K562 (cell line): ENCODE measurements around the gene AK5. TPM values are rescaled to one million over a fixed set of nuclear protein-coding genes. Genes with fewer than 3 reads are reported as not detected.

Experiments
- ATAC-seq: fragments of 200-7000 bp; cut with Tn5 transposase; 3 replicates; pipeline ENCODE4 v1.9.1; 2020; ENCODE audit warnings: moderate library complexity
- BruUV-seq: library from RNA; stranded (reverse); fragments of 400-500 nt; replicated peaks from 2 replicates; lab custom pipeline; 2021; lab: Mats Ljungman, UMichigan
- CTCF ChIA-PET: fragments of 300-600 bp; formaldehyde crosslinking; extraction: SDS; loops from one replicate; lab custom pipeline; 2021; ENCODE audit warnings: low intra/inter-chr PET ratio; lab: Yijun Ruan, JAX
- POLR2A ChIA-PET: fragments of 300-600, 350-650 bp; sonication (Branson Sonifier 250); formaldehyde crosslinking; extraction: SDS; loops from one replicate; lab custom pipeline; 2021; ENCODE audit warnings: antibody characterized with exemption, inconsistent platforms; lab: Yijun Ruan, JAX
- DNase-seq, 4 experiments: peaks; one replicate each; pipeline versions ENCODE4 v3.0.0 to v3.0.0-alpha.2; 2011 to 2018; ENCODE audit warnings: low spot score in 3 of 4, mixed read lengths in 3 of 4; ENCODE audit errors: extremely low read depth in 1 of 4
- FAIRE-seq: peaks from 2 replicates; lab custom pipeline; 2011; peaks lifted over from hg19 to GRCh38; lab: Jason Lieb, UNC
- H2AFZ ChIP-seq: 2 replicates; pipeline ENCODE4 v1.6.0; 2011; ENCODE audit warnings: low read depth, low read length, control low read depth, inconsistent platforms
- H3K27ac ChIP-seq: fragments of 200-600 bp; 3 replicates; pipeline ENCODE4 v1.8.0; 2011; ENCODE audit warnings: low read depth, mild to moderate bottlenecking, control low read depth, inconsistent platforms, low read length, moderate library complexity, mixed read lengths; ENCODE audit errors: extremely low read depth
- H3K27me3 ChIP-seq, 2 experiments: fragments of 300-600 bp in 1 of 2; 2 replicates in 1 of 2; 3 replicates in 1 of 2; pipeline versions ENCODE4 v1.6.0 to v1.8.0; 2011; ENCODE audit warnings: inconsistent platforms in 2 of 2, low read length in 2 of 2, mild to moderate bottlenecking in 1 of 2, mixed read lengths in 1 of 2, moderate library complexity in 1 of 2; ENCODE audit not compliant: control insufficient read depth in 2 of 2, insufficient read depth in 2 of 2
- H3K36me3 ChIP-seq: fragments of 300-600 bp; 3 replicates; pipeline ENCODE4 v1.8.0; 2011; ENCODE audit warnings: mild to moderate bottlenecking, low read length, inconsistent platforms; ENCODE audit not compliant: control insufficient read depth, insufficient read depth
- H3K4me1 ChIP-seq, 2 experiments: fragments of 200-600 bp in 1 of 2; replicated peaks in 1 of 2; 2 replicates in 1 of 2; 3 replicates in 1 of 2; pipeline versions ENCODE4 v1.5.1 to v1.8.0; 2011; ENCODE audit warnings: inconsistent platforms in 2 of 2, low read length in 2 of 2, mild to moderate bottlenecking in 1 of 2, mixed read lengths in 1 of 2, moderate library complexity in 1 of 2; ENCODE audit not compliant: control insufficient read depth in 2 of 2, insufficient read depth in 2 of 2
- H3K4me2 ChIP-seq: 2 replicates; pipeline ENCODE4 v1.6.1; 2011; ENCODE audit warnings: low read length, control low read depth, inconsistent platforms, mixed read lengths; ENCODE audit not compliant: insufficient read depth
- H3K4me3 ChIP-seq: fragments of 200-600 bp; sonication (generic), shearing (Covaris generic); 2 replicates; pipeline ENCODE4 v1.5.1; 2016; ENCODE audit warnings: control low read depth, inconsistent platforms
- H3K79me2 ChIP-seq: fragments of 200-600 bp; 3 replicates; pipeline ENCODE4 v1.8.0; 2011; ENCODE audit warnings: low read length, inconsistent platforms; ENCODE audit not compliant: control insufficient read depth, insufficient read depth
- H3K9ac ChIP-seq, 2 experiments: 2 replicates each; pipeline versions ENCODE4 v1.6.0 to v1.6.1; 2011; ENCODE audit warnings: low read depth in 2 of 2, low read length in 2 of 2, control low read depth in 1 of 2, inconsistent platforms in 1 of 2, mild to moderate bottlenecking in 1 of 2, mixed read lengths in 1 of 2; ENCODE audit not compliant: insufficient read depth in 1 of 2
- H3K9me1 ChIP-seq: one replicate; pipeline ENCODE4 v1.6.0; 2011; ENCODE audit warnings: inconsistent platforms, mild to moderate bottlenecking, low read length, moderate library complexity; ENCODE audit not compliant: control insufficient read depth, insufficient read depth
- H3K9me3 ChIP-seq: replicated peaks from 2 replicates; pipeline ENCODE4 v1.5.1; 2011; ENCODE audit warnings: low read depth, low read length, inconsistent platforms; ENCODE audit not compliant: control insufficient read depth, insufficient read depth
- H4K20me1 ChIP-seq: replicated peaks from 2 replicates; pipeline ENCODE4 v1.6.1; 2011; ENCODE audit warnings: low read length, inconsistent platforms, mixed read lengths; ENCODE audit not compliant: control insufficient read depth, insufficient read depth
- BRD4 ChIP-seq: fragments of 200-600 bp; sonication (generic); IDR thresholded peaks from 2 replicates; pipeline ENCODE4 v1.6.1; 2017; ENCODE audit warnings: inconsistent platforms
- HNRNPL ChIP-seq: fragments of 200-400 bp; formaldehyde crosslinking; IDR thresholded peaks from 2 replicates; pipeline ENCODE4 v1.6.1; 2017; ENCODE audit warnings: low read depth, mild to moderate bottlenecking, low read length
- MCM2 ChIP-seq: fragments of 450-650 bp; IDR thresholded peaks from 2 replicates; pipeline ENCODE4 v1.6.1; 2017; ENCODE audit warnings: low read depth, mild to moderate bottlenecking
- PHTF2 ChIP-seq: fragments of 250-450 bp; sonication (Bioruptor Pico); IDR thresholded peaks from 2 replicates; pipeline ENCODE4 v1.5.0; 2021; ENCODE audit warnings: mild to moderate bottlenecking
- SRSF1 ChIP-seq: fragments of 200-400 bp; formaldehyde crosslinking; IDR thresholded peaks from 2 replicates; pipeline ENCODE4 v1.6.1; 2017; ENCODE audit warnings: mild to moderate bottlenecking, low read depth, low read length, moderate library complexity
- TBP ChIP-seq: optimal IDR thresholded peaks from 2 replicates; pipeline ENCODE3; 2011; ENCODE audit warnings: low read depth, low read length, improper control_type of control experiment
- TEAD1 ChIP-seq, 2 experiments: fragments of 450-650 bp in 1 of 2; sonication (generic) in 1 of 2; formaldehyde crosslinking; IDR thresholded peaks; 2 replicates each; pipeline versions ENCODE4 v1.4.0 to v1.8.0; 2020 to 2022; ENCODE audit warnings: mild to moderate bottlenecking in 2 of 2, missing genetic modification reagents in 1 of 2
- ZBTB5 ChIP-seq: fragments of 450-650 bp; IDR thresholded peaks from 2 replicates; pipeline ENCODE4 v1.6.1; 2017; ENCODE audit warnings: antibody characterized with exemption
- ZNF764 ChIP-seq: fragments of 250-450 bp; sonication (Bioruptor Pico); IDR thresholded peaks from 2 replicates; pipeline ENCODE4 v1.4.0; 2020; ENCODE audit warnings: low read depth, mild to moderate bottlenecking, moderate library complexity
- in situ Hi-C: fragments of 300-500 bp; cut with MboI; formaldehyde crosslinking; loops from 4 replicates; pipeline ENCODE4 v1.15.0; 2018; ENCODE audit warnings: inconsistent platforms, mixed read lengths
- intact Hi-C: fragments of 100-400 bp; cut with micrococcal nuclease; formaldehyde crosslinking; loops from 2 replicates; pipeline ENCODE4 v1.14.2; 2022
- polyA plus RNA-seq, 8 experiments: library from polyadenylated mRNA; depleted of rRNA in 4 of 8; stranded (reverse) in 5 of 8; unstranded in 3 of 8; fragments of >200 nt; fragmentation: Nextera tagmentation in 2 of 8; fragmentation: Illumina TruSeq in 1 of 8; extraction: Ambion mirVana in 2 of 8; extraction: Trizol in 1 of 8; gene quantifications; 2 replicates each; pipeline versions ENCODE4 v1.2.1 to v1.2.3, GENCODE V29; 2011 to 2014; ENCODE audit warnings: inconsistent platforms in 1 of 8, missing spikeins in 1 of 8
- total RNA-seq, 7 experiments: library from RNA; depleted of rRNA in 6 of 7; stranded (reverse); fragments of >200 nt in 6 of 7; fragmentation: Illumina TruSeq in 2 of 7; extraction: Trizol in 2 of 7; gene quantifications; 2 replicates each; pipeline versions ENCODE4 v1.2.1 to v1.2.3, GENCODE V29; 2011 to 2021; ENCODE audit warnings: low replicate concordance in 1 of 7
- TF ChIP-seq, protein P1 (sequence below): sonication (generic); formaldehyde crosslinking; IDR thresholded peaks from 2 replicates; pipeline ENCODE4 v1.8.0; 2022; ENCODE audit warnings: mild to moderate bottlenecking, missing genetic modification reagents
- TF ChIP-seq, protein P2 (sequence below): fragments of 450-650 bp; formaldehyde crosslinking; IDR thresholded peaks from 2 replicates; pipeline ENCODE4 v1.4.0; 2020; ENCODE audit warnings: mild to moderate bottlenecking, moderate library complexity
- TF ChIP-seq, protein P3 (sequence below): fragments of 450-650 bp; formaldehyde crosslinking; IDR thresholded peaks from 2 replicates; pipeline ENCODE4 v1.4.0; 2020; ENCODE audit warnings: mild to moderate bottlenecking, moderate library complexity

Gene AK5
- total and polyA plus RNA-seq, 9 of the 15 experiments (the other 6 are each of a cell fraction or from before 2014, with no cell fraction given), result 0.06 TPM; not detected in 8

- H2AFZ ChIP-seq, result no peak overlapping the region
- H3K9me1 ChIP-seq, result no peaks in the 10 kb centered on the region
- H3K4me1 ChIP-seq, result no peaks in the 10 kb centered on the region
- H3K4me3 ChIP-seq, result no peak overlapping the region
- DNase-seq (no peak), FAIRE-seq (no peak), ATAC-seq (no peak)
- no peaks in the 10 kb centered on the region for H3K9me3 ChIP-seq
- in situ Hi-C loops (no loop called here), intact Hi-C loops (loop anchor here (5.0 kb wide), 1 partner anchor 51 kb away; no protein-coding TSS in a partner anchor)
- POLR2A ChIA-PET, result interaction anchor here (0.9 kb wide), 1 partner anchor 14 kb away, joined by 3 read pairs; no protein-coding TSS in a partner anchor
- H3K27me3 ChIP-seq, result no peaks in the 10 kb centered on the region
- no peak overlapping the region for H3K9ac ChIP-seq
- no TSS peak for BruUV-seq
- no peaks in the 10 kb centered on the region for H3K36me3 ChIP-seq
- no peaks in the 10 kb centered on the region for H4K20me1 ChIP-seq
- no peaks in the 10 kb centered on the region for H3K79me2 ChIP-seq
- H3K27ac ChIP-seq, result no peak overlapping the region
- H3K4me2 ChIP-seq, result no peak overlapping the region
- CTCF ChIA-PET, result no interaction called here
- TF ChIP-seq TEAD1 (CRISPR knock-in tag; IDR thresholded peaks at IDR 0.05), result no peak
- no peak for TF ChIP-seq BRD4
- TF ChIP-seq HNRNPL, result no peak
- TF ChIP-seq, protein P1, sequence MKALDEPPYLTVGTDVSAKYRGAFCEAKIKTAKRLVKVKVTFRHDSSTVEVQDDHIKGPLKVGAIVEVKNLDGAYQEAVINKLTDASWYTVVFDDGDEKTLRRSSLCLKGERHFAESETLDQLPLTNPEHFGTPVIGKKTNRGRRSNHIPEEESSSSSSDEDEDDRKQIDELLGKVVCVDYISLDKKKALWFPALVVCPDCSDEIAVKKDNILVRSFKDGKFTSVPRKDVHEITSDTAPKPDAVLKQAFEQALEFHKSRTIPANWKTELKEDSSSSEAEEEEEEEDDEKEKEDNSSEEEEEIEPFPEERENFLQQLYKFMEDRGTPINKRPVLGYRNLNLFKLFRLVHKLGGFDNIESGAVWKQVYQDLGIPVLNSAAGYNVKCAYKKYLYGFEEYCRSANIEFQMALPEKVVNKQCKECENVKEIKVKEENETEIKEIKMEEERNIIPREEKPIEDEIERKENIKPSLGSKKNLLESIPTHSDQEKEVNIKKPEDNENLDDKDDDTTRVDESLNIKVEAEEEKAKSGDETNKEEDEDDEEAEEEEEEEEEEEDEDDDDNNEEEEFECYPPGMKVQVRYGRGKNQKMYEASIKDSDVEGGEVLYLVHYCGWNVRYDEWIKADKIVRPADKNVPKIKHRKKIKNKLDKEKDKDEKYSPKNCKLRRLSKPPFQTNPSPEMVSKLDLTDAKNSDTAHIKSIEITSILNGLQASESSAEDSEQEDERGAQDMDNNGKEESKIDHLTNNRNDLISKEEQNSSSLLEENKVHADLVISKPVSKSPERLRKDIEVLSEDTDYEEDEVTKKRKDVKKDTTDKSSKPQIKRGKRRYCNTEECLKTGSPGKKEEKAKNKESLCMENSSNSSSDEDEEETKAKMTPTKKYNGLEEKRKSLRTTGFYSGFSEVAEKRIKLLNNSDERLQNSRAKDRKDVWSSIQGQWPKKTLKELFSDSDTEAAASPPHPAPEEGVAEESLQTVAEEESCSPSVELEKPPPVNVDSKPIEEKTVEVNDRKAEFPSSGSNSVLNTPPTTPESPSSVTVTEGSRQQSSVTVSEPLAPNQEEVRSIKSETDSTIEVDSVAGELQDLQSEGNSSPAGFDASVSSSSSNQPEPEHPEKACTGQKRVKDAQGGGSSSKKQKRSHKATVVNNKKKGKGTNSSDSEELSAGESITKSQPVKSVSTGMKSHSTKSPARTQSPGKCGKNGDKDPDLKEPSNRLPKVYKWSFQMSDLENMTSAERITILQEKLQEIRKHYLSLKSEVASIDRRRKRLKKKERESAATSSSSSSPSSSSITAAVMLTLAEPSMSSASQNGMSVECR, result no peak
- TF ChIP-seq ZBTB5, result no peak
- TF ChIP-seq, protein P2, sequence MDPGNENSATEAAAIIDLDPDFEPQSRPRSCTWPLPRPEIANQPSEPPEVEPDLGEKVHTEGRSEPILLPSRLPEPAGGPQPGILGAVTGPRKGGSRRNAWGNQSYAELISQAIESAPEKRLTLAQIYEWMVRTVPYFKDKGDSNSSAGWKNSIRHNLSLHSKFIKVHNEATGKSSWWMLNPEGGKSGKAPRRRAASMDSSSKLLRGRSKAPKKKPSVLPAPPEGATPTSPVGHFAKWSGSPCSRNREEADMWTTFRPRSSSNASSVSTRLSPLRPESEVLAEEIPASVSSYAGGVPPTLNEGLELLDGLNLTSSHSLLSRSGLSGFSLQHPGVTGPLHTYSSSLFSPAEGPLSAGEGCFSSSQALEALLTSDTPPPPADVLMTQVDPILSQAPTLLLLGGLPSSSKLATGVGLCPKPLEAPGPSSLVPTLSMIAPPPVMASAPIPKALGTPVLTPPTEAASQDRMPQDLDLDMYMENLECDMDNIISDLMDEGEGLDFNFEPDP (CRISPR knock-in tag), result no peak
- TF ChIP-seq SRSF1, result no peak
- no peak for TF ChIP-seq MCM2
- no peak for TF ChIP-seq PHTF2 (CRISPR knock-in tag)
- TF ChIP-seq ZNF764, result no peak
- TF ChIP-seq, protein P3, sequence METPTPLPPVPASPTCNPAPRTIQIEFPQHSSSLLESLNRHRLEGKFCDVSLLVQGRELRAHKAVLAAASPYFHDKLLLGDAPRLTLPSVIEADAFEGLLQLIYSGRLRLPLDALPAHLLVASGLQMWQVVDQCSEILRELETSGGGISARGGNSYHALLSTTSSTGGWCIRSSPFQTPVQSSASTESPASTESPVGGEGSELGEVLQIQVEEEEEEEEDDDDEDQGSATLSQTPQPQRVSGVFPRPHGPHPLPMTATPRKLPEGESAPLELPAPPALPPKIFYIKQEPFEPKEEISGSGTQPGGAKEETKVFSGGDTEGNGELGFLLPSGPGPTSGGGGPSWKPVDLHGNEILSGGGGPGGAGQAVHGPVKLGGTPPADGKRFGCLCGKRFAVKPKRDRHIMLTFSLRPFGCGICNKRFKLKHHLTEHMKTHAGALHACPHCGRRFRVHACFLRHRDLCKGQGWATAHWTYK (CRISPR knock-in tag), result no peak
- no peak for TF ChIP-seq TBP
These were observed 124.8 kb downstream of the AK5 start for GRCh38 chr1:77406661-77407060.
